ENCODE measurements around the gene ADGRL1.

The ADGRL1 gene

GRCh38 chr19:14156971-14157717, 48.8 kb downstream of the ADGRL1 start:
- TF ChIP-seq REST (IDR thresholded peaks at IDR 0.05; ENCODE audit: insufficient read depth in 1 of 2, low read depth in 2 of 2, low read length in 2 of 2) (no peak), SIN3A (IDR thresholded peaks at IDR 0.05; ENCODE audit: borderline replicate concordance, insufficient read depth, low read length) (no peak), POLR2AphosphoS5 (IDR thresholded peaks at IDR 0.05; ENCODE audit: low read depth, low read length) (no peak), FOXP2 (optimal IDR thresholded peaks at IDR 0.05; ENCODE audit: borderline replicate concordance, extremely low read depth, extremely low read length, insufficient read depth) (no peak)

- TF ChIP-seq POLR2AphosphoS5 (IDR thresholded peaks at IDR 0.05; ENCODE audit: low read depth, low read length) (no peak), FOXP2 (optimal IDR thresholded peaks at IDR 0.05; ENCODE audit: borderline replicate concordance, extremely low read depth, extremely low read length, insufficient read depth) (no peak), REST (IDR thresholded peaks at IDR 0.05; ENCODE audit: insufficient read depth in 1 of 2, low read depth in 2 of 2, low read length in 2 of 2) (no peak), TAF1 (IDR thresholded peaks at IDR 0.05; ENCODE audit: borderline replicate concordance, insufficient read depth, low read length) (no peak), SIN3A (IDR thresholded peaks at IDR 0.05; ENCODE audit: borderline replicate concordance, insufficient read depth, low read length) (no peak)
Observed at GRCh38 chr19:14156122-14156521, 49.8 kb downstream of the ADGRL1 start.

- TF ChIP-seq REST (IDR thresholded peaks at IDR 0.05; ENCODE audit: insufficient read depth in 1 of 2, low read depth in 2 of 2, low read length in 2 of 2) = no peak
- no peak for TF ChIP-seq SIN3A (IDR thresholded peaks at IDR 0.05; ENCODE audit: borderline replicate concordance, insufficient read depth, low read length)
- no peak for TF ChIP-seq FOXP2 (optimal IDR thresholded peaks at IDR 0.05; ENCODE audit: borderline replicate concordance, extremely low read depth, extremely low read length, insufficient read depth)
- TF ChIP-seq POLR2AphosphoS5 (IDR thresholded peaks at IDR 0.05; ENCODE audit: low read depth, low read length) = no peak
- TF ChIP-seq TAF1 (IDR thresholded peaks at IDR 0.05; ENCODE audit: borderline replicate concordance, insufficient read depth, low read length) = no peak
Observed at GRCh38 chr19:14155371-14155770, 50.6 kb downstream of the ADGRL1 start.

GRCh38 chr19:14152713-14153112, 53.3 kb downstream of the ADGRL1 start:
- TF ChIP-seq FOXP2 (optimal IDR thresholded peaks at IDR 0.05; ENCODE audit: borderline replicate concordance, extremely low read depth, extremely low read length, insufficient read depth) (no peak), TAF1 (IDR thresholded peaks at IDR 0.05; ENCODE audit: borderline replicate concordance, insufficient read depth, low read length) (no peak), REST (IDR thresholded peaks at IDR 0.05; ENCODE audit: insufficient read depth in 1 of 2, low read depth in 2 of 2, low read length in 2 of 2) (no peak), POLR2AphosphoS5 (IDR thresholded peaks at IDR 0.05; ENCODE audit: low read depth, low read length) (no peak), SIN3A (IDR thresholded peaks at IDR 0.05; ENCODE audit: borderline replicate concordance, insufficient read depth, low read length) (no peak)

Data from PFSK-1 (cell line).